Heart left ventricle (tissue), 13 donors: ENCODE data around the gene TEX30.

Source experiments
- POLR2A ChIP-seq, 2 donors: fragments of 450-650 bp; IDR thresholded peaks; one replicate each; pipeline ENCODE4 v1.6.1; 2017; ENCODE audit warnings: antibody characterized with exemption in 2 of 2, mild to moderate bottlenecking in 2 of 2, moderate library complexity in 2 of 2
- TF ChIP-seq, protein P1 (sequence below), 12 donors: fragments of 200-600 bp; sonication (generic) in 4 of 12; IDR thresholded peaks; one replicate each; pipeline versions ENCODE4 v1.5.0 to v1.8.0; 2018 to 2022; ENCODE audit warnings: antibody characterized with exemption in 12 of 12, mild to moderate bottlenecking in 5 of 12
- donor health status: ischemic (EF 13 %, LVEDD 7.1; RV severe dilation, severe dysfunction).
- donor health status: DM: no; HTN: yes; CAD: no.
- donor health status: DM: no; HTN: no; CAD: no.
- donor health status: ischemic (EF 25% LVEDD 6.9; RV normal size, moderate dysfunction).
- donor health status: ischemic (EF 25% LVEDD 5.7; RV mildly dilated, moderate dysfunction).
- donor health status: ischemic (EF 35%, LVEDD 5.7; RV mildly dilated, moderate dysfunction).
- donor health status: nonischemic (EF 11% LVEDD 7.7; RV severe dilation, severe dysfunction).
- donor health status: DM: yes; HTN: yes; CAD: no.
- donor health status: PGD.
- donor health status: ischemic (EF 29% LVEDD 5.4; RV normal size, mild dysfunction).
- donor health status: nonischemic (EF 23%, LVEDD 6.1; RV moderate dilation, normal function).

- TF ChIP-seq, protein P1, sequence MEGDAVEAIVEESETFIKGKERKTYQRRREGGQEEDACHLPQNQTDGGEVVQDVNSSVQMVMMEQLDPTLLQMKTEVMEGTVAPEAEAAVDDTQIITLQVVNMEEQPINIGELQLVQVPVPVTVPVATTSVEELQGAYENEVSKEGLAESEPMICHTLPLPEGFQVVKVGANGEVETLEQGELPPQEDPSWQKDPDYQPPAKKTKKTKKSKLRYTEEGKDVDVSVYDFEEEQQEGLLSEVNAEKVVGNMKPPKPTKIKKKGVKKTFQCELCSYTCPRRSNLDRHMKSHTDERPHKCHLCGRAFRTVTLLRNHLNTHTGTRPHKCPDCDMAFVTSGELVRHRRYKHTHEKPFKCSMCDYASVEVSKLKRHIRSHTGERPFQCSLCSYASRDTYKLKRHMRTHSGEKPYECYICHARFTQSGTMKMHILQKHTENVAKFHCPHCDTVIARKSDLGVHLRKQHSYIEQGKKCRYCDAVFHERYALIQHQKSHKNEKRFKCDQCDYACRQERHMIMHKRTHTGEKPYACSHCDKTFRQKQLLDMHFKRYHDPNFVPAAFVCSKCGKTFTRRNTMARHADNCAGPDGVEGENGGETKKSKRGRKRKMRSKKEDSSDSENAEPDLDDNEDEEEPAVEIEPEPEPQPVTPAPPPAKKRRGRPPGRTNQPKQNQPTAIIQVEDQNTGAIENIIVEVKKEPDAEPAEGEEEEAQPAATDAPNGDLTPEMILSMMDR (IDR thresholded peaks at IDR 0.05): no peak
- no peak for TF ChIP-seq POLR2A (IDR thresholded peaks at IDR 0.05)
Measured at GRCh38 chr13:102799426-102800144, 26.0 kb upstream of the TEX30 start.
